Glomerular visceral epithelial cell (primary cell): ENCODE data around the gene OSBPL8.
"Not testable (repeated sequence)": the region's sequence is repeated elsewhere in the genome, so short reads cannot be mapped to it uniquely, and the experiment has no call there.

Source experiments
- DNase-seq: peaks from one replicate; pipeline ENCODE4 v3.0.0-alpha.2; 2016; ENCODE audit errors: extremely low spot score

Gene OSBPL8

DNA sequence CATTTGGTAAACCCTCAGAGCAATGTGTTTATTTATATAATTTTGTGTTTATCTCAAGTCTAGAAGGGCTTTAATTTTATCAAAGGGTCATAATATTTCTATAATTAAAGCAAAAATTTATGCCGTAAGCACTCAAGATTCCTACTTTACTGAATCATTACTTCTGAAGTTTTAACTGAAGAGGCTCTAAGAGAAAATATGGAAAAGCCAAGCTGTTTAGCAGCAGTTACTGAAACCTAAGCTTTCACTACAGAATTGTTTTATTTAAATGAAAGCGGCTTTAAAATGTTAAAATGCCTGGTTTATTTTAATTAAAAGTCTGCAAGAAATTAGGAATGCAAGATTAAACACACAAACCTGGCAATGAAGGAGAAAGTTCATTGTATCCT lies 137.4 kb downstream of the OSBPL8 start:
- no peak for DNase-seq

- DNase-seq, result no peak
These were observed 138.5 kb downstream of the OSBPL8 start for GRCh38 chr12:76421046-76421445.

GRCh38 chr12:76420222-76420621 lies 139.3 kb downstream of the OSBPL8 start:
- no peak for DNase-seq

- DNase-seq, result no peak
These were observed 142.5 kb downstream of the OSBPL8 start for GRCh38 chr12:76417116-76417515.

GRCh38 chr12:76413121-76413520 lies 146.4 kb downstream of the OSBPL8 start:
- DNase-seq, result no peak

- DNase-seq, result no peak
These were observed 148.8 kb downstream of the OSBPL8 start for GRCh38 chr12:76410781-76411180.

GRCh38 chr12:76410371-76410770 lies 149.2 kb downstream of the OSBPL8 start:
- no peak for DNase-seq

GRCh38 chr12:76409074-76409473 lies 150.5 kb downstream of the OSBPL8 start:
- no peak for DNase-seq

- DNase-seq, result no peak
These were observed 151.9 kb downstream of the OSBPL8 start for GRCh38 chr12:76407710-76408109.

DNA sequence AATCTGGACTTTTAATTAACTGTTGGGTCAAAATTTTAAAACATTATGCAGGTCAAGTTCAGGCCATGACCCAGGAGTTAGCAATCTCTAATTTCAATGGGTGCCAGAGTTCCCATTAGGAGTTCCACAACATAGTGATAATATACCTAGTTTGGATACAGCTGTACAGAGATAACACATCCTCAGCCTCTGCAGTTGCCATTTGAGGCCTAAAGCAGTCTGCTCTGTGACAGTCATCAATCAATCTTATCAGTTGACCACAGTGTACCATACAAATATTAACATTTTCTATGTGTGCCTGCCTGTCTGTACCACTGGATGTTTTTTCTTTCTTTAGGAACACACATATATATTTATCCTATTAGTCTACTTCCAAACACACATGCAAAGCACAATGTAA lies 157.3 kb downstream of the OSBPL8 start:
- DNase-seq, result no peak

DNA sequence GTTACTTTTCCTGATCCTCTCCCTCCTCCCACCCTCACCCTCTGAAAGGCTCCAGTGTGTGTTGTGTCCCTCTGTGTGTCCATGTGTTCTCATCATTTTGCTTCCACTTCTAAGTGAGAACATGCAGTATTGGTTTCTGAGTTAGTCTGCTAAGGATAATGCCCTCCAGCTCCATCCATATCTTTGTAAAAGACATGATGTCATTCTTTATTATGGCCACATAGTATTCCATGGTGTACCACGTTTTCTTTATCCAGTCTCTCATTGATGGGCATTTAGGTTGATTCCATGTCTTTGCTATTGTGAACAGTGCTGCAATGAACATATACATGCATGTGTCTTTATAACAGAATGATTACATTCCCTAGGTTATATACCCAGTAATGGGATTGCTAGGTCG lies 159.4 kb downstream of the OSBPL8 start:
- no peak for DNase-seq

- no peak for DNase-seq
These were observed 160.5 kb downstream of the OSBPL8 start for GRCh38 chr12:76399040-76399439.

DNA sequence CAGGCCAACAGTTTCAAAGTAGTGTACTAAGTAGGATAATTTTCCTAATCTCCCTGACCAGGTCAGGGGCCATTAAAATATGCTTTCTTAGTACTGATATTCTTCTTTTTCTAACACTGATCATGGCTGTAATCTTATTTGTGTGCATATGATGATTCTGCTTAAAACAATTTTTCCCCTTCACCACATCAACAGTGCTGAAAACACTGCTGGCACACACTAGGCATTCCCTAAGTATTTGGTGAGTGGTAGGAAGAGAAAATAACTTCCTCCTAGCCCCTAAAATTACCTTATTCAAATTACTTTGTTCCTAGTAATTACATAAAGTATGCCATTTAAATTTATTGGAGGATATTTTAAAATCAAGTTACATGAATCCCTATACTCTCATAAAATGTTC lies 161.5 kb downstream of the OSBPL8 start:
- no peak for DNase-seq

GRCh38 chr12:76391461-76391860 lies 168.1 kb downstream of the OSBPL8 start:
- no peak for DNase-seq

GRCh38 chr12:76387614-76388013 lies 172.0 kb downstream of the OSBPL8 start:
- DNase-seq, result no peak

DNA sequence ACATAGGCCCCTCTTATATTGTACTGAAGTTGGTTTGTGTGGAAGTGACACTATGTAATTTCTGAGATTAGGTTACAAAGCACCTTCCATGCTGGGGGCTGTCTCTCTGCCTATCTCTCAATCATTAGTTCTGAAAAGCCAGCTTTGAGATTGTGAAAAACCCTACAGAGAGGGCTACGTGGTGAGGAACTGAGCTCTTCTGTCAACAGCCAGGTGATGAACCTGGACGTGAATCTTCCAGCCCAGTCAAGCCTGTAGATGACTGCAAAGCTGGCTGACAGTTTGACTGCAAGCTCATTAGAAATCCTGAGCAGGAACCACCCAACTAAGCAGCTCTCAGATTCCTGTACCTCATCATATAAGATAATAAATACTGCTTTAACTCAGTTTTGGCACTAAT lies 175.0 kb downstream of the OSBPL8 start:
- DNase-seq, result no peak

DNA sequence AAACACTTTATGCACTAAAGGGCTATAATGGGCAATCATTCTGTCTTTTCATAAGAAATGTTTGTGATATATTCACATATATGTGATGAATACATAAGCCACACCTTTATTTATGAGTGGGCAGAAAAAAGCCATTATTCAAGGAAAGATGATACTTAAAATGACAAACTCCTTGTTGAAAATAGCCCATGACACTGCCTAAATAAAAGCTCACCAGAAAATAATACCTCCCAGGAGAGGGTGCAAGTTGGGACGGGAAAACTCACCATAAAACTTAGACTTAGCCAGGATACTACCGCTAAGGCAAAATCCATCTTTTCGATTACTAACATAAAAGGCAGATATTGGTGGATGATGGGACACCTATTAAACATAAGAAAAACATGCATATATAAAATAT lies 175.6 kb downstream of the OSBPL8 start:
- no peak for DNase-seq

GRCh38 chr12:76379261-76379660 lies 180.3 kb downstream of the OSBPL8 start:
- DNase-seq, result no peak

DNA sequence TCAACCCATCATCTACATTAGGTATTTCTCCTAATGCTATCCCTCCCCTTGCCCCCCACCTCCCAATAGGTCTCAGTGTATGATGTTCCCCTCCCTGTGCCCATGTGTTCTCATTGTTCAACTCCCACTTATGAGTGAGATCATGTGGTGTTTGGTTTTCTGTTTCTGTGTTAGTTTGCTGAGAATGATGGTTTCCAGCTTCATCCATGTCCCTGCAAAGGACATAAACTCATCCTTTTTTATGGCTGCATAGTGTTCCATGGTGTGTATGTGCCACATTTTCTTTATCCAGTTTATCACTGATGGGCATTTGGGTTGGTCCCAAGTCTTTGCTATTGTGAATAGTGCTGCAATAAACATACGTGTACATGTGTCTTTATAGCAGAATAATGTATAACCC lies 182.7 kb downstream of the OSBPL8 start:
- not testable (repeated sequence) for DNase-seq

DNA sequence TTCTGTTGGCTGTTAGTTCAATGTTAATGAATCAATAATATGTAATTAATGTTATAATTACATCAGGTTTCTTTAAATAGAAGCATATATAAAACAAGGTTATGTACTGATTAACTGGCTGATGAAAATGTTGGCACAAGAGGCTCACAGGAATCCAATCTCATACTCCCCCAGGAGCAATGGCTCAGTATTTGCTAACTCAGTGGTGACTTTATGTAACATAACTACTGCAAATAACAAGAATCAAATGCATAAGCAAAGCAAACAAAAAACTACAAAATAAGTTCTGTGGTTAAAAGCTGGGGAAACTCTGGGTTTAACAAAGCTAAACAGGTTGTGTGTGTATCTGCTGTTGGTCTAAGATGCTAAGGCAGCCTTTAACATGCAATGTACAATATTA lies 183.6 kb downstream of the OSBPL8 start:
- DNase-seq, result no peak

DNA sequence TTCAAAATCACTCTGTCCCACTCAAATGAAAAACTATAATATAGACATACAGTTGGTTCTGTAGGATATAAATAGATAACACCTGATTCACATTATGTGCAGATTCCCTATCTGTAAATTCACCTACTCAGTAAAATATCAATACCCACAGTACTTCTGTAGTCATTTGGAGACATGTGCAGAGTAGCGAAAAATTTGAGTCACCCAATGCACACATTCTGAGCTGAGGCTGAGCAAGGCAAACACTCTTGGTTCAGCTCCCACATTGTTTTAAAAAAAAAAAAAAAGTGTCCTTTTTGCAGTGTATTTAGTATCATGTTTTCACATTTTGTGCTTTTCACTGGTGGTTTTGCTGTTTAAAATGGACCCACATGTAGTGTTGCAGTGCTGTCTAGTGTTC lies 184.1 kb downstream of the OSBPL8 start:
- peak; percentile 24 for DNase-seq

DNA sequence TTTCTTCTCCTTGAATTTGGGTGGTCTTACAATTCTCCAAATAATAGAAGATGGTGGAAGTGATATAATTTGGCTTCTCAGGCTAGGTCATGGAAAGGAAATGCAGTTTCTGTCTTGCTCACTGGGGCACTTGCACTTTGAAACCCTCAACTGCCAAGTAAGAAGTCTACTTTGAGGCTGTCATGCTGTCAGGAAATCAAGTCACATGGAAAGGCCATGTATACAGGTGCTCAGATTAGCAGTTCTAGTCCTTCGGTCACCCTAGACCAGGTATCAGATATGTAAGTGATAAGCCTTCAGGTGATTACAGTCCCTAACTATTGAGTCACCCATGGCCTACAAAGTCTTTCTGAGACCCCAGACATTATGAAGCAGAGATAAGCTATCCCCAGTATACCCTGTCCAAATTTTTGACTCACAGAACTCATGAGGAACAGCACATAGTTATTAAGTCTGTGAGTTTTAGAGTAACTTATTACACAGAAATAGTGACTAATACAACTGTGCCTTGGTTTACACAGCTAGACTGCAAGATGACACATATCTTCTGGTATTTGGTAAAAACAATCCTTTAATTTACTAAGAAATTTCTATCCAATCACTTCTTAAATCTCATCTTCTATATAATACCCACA lies 185.1 kb downstream of the OSBPL8 start:
- peak; percentile 6 for DNase-seq

- no peak for DNase-seq
These were observed 191.3 kb downstream of the OSBPL8 start for GRCh38 chr12:76368230-76368629.

GRCh38 chr12:76366163-76366562 lies 193.4 kb downstream of the OSBPL8 start:
- DNase-seq, result no peak
